Measurements from ENCODE around the gene C3AR1.
"Not testable (repeated sequence)": the region's sequence is repeated elsewhere in the genome, so short reads cannot be mapped to it uniquely, and the experiment has no call there.

C3AR1 gene

DNA sequence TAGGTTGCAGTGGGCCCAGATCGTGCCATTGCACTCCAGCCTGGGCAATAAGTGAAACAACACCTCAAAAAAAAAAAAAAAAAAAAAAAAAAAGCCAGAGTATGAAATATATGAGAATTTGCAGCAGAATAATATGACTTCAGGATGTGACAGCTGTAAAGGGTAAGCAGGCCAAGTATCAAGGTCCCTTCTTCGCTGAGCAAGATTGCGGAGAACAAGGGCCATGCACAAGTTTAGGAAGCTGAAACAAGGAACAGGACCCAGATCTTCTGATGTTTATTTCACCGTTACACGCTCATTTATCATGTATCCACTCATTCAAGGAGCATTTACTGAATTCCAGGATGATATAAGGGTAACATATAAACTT, 34.3 kb downstream of the C3AR1 start:
- no peak overlapping the region for H2AFZ ChIP-seq (ENCODE audit: low read length)
- H4K20me1 ChIP-seq (ENCODE audit: insufficient read depth, low read length): no peaks in the 10 kb centered on the region
- peak overlapping the region; percentile 83 for H3K4me2 ChIP-seq (ENCODE audit: low read length)
- H3K4me3 ChIP-seq (ENCODE audit: low read depth, low read length, poor library complexity, severe bottlenecking): peak overlapping the region; percentile 78
- no peaks in the 10 kb centered on the region for H3K79me2 ChIP-seq (ENCODE audit: insufficient read depth, low read length)
- no peaks in the 10 kb centered on the region for H3K27me3 ChIP-seq (ENCODE audit: insufficient read depth, low read length)
- H3K27ac ChIP-seq (ENCODE audit: low read depth, low read length, poor library complexity, severe bottlenecking): no peak overlapping the region
- no peaks in the 10 kb centered on the region for H3K9me3 ChIP-seq (ENCODE audit: low read length)
- H3F3A ChIP-seq (ENCODE audit: insufficient read depth, low read length): no peaks in the 10 kb centered on the region
- no peaks in the 10 kb centered on the region for H3K36me3 ChIP-seq (ENCODE audit: insufficient read depth, low read length)
- H3K9ac ChIP-seq (ENCODE audit: low read length): peak overlapping the region; percentile 54; the same call in 1 of the 2 replicates
- H3K4me1 ChIP-seq (ENCODE audit: insufficient read depth, low read length, severe bottlenecking): peaks cover 35% of the 10 kb centered on the region
- no peaks in the 10 kb centered on the region for H3K9me2 ChIP-seq (ENCODE audit: low read depth, low read length)
- no peak for TF ChIP-seq EZH2 (IDR thresholded peaks at IDR 0.05; ENCODE audit: borderline replicate concordance, low read length)
- TF ChIP-seq, protein P1, sequence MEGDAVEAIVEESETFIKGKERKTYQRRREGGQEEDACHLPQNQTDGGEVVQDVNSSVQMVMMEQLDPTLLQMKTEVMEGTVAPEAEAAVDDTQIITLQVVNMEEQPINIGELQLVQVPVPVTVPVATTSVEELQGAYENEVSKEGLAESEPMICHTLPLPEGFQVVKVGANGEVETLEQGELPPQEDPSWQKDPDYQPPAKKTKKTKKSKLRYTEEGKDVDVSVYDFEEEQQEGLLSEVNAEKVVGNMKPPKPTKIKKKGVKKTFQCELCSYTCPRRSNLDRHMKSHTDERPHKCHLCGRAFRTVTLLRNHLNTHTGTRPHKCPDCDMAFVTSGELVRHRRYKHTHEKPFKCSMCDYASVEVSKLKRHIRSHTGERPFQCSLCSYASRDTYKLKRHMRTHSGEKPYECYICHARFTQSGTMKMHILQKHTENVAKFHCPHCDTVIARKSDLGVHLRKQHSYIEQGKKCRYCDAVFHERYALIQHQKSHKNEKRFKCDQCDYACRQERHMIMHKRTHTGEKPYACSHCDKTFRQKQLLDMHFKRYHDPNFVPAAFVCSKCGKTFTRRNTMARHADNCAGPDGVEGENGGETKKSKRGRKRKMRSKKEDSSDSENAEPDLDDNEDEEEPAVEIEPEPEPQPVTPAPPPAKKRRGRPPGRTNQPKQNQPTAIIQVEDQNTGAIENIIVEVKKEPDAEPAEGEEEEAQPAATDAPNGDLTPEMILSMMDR (IDR thresholded peaks at IDR 0.05; ENCODE audit: low read length): no peak

DNA sequence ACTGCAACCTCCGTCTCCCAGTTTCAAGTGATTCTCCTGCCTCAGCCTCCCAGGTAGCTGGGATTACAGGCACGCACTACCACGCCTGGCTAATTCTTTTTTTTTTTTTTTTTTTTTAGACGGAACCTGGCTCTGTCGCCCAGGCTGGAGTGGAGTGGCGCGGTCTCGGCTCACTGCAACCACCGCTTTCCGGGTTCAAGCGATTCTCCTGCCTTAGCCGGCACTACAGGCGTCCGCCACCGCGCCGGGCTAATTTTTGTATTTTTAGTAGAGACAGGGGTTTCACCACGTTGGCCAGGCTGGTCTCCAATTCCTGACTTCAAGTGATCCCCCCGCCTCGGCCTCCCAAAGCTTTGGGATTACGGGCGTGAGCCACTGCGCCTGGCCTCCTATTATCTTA, 35.1 kb downstream of the C3AR1 start:
- not testable (repeated sequence) for H3F3A ChIP-seq (ENCODE audit: insufficient read depth, low read length); H3K9me3 ChIP-seq (ENCODE audit: low read length); H3K27ac ChIP-seq (ENCODE audit: low read depth, low read length, poor library complexity, severe bottlenecking); H2AFZ ChIP-seq (ENCODE audit: low read length); H3K27me3 ChIP-seq (ENCODE audit: insufficient read depth, low read length); H3K36me3 ChIP-seq (ENCODE audit: insufficient read depth, low read length); H3K9me2 ChIP-seq (ENCODE audit: low read depth, low read length); H3K4me2 ChIP-seq (ENCODE audit: low read length); H3K4me3 ChIP-seq (ENCODE audit: low read depth, low read length, poor library complexity, severe bottlenecking); H3K9ac ChIP-seq (ENCODE audit: low read length); H4K20me1 ChIP-seq (ENCODE audit: insufficient read depth, low read length); H3K79me2 ChIP-seq (ENCODE audit: insufficient read depth, low read length)
- peaks cover 38% of the 10 kb centered on the region for H3K4me1 ChIP-seq (ENCODE audit: insufficient read depth, low read length, severe bottlenecking)

DNA sequence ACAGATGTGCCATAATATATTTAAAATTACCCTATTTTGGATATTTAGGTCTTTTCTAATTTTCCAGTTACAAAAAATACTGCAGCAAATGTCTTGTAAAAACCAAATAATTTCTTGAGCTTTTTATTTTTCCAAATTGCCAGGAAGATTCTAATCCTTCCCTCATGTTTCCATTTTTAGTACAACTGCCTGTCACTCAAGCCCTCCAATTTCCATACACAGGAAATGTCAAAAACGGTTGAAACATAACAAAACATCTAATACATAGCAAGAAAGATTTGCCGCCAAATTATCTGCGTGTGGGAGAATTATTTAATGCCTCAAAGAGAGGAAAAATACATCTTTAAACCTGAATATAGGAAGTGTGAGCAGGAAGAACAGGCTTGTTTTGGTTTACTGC, 36.0 kb downstream of the C3AR1 start:
- H3K9ac ChIP-seq (ENCODE audit: low read length): no peak overlapping the region
- no peaks in the 10 kb centered on the region for H3K9me3 ChIP-seq (ENCODE audit: low read length)
- no peak overlapping the region for H3K4me3 ChIP-seq (ENCODE audit: low read depth, low read length, poor library complexity, severe bottlenecking)
- peaks cover 36% of the 10 kb centered on the region for H3K4me1 ChIP-seq (ENCODE audit: insufficient read depth, low read length, severe bottlenecking)
- no peaks in the 10 kb centered on the region for H3K27me3 ChIP-seq (ENCODE audit: insufficient read depth, low read length)
- H3K36me3 ChIP-seq (ENCODE audit: insufficient read depth, low read length): no peaks in the 10 kb centered on the region
- no peaks in the 10 kb centered on the region for H3F3A ChIP-seq (ENCODE audit: insufficient read depth, low read length)
- no peak overlapping the region for H3K4me2 ChIP-seq (ENCODE audit: low read length)
- no peaks in the 10 kb centered on the region for H3K79me2 ChIP-seq (ENCODE audit: insufficient read depth, low read length)
- H3K27ac ChIP-seq (ENCODE audit: low read depth, low read length, poor library complexity, severe bottlenecking): no peak overlapping the region
- H2AFZ ChIP-seq (ENCODE audit: low read length): no peak overlapping the region
- no peaks in the 10 kb centered on the region for H3K9me2 ChIP-seq (ENCODE audit: low read depth, low read length)
- TF ChIP-seq, protein P1 (IDR thresholded peaks at IDR 0.05; ENCODE audit: low read length): no peak
- no peak for TF ChIP-seq EZH2 (IDR thresholded peaks at IDR 0.05; ENCODE audit: borderline replicate concordance, low read length)
- H4K20me1 ChIP-seq (ENCODE audit: insufficient read depth, low read length): no peaks in the 10 kb centered on the region

DNA sequence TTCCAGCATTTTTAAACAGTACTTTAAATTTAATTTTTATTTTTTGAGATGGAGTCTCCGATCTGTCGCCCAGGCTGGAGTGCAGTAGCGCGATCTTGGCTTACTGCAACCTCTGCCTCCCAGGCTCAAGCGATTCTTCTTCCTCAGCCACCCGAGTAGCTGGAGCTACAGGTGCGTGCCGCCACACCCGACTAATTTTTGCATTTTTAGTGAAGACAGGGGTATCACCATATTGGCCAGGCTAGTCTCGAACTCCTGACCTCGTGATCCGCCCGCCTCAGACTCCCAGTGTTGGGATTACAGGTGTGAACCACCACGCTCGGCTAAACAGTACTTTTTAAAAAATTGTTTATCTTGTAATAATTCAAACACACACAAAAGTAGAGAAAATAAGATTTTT, 37.9 kb downstream of the C3AR1 start:
- Histone ChIP-seq H3K9ac (ENCODE audit: low read length) (no peak overlapping the region), H3K9me3 (ENCODE audit: low read length) (no peaks in the 10 kb centered on the region), H3K4me1 (ENCODE audit: insufficient read depth, low read length, severe bottlenecking) (peaks cover 17% of the 10 kb centered on the region), H3K4me2 (ENCODE audit: low read length) (no peak overlapping the region), H3K9me2 (ENCODE audit: low read depth, low read length) (no peaks in the 10 kb centered on the region), H3K4me3 (ENCODE audit: low read depth, low read length, poor library complexity, severe bottlenecking) (no peak overlapping the region), H3K36me3 (ENCODE audit: insufficient read depth, low read length) (no peaks in the 10 kb centered on the region), H3K79me2 (ENCODE audit: insufficient read depth, low read length) (no peaks in the 10 kb centered on the region), H3F3A (ENCODE audit: insufficient read depth, low read length) (no peaks in the 10 kb centered on the region), H3K27ac (ENCODE audit: low read depth, low read length, poor library complexity, severe bottlenecking) (no peak overlapping the region), H3K27me3 (ENCODE audit: insufficient read depth, low read length) (no peaks in the 10 kb centered on the region), H2AFZ (ENCODE audit: low read length) (no peak overlapping the region), H4K20me1 (ENCODE audit: insufficient read depth, low read length) (no peaks in the 10 kb centered on the region)
- TF ChIP-seq, protein P1 (IDR thresholded peaks at IDR 0.05; ENCODE audit: low read length): no peak
- TF ChIP-seq EZH2 (IDR thresholded peaks at IDR 0.05; ENCODE audit: borderline replicate concordance, low read length): no peak
